HG02623 (cell line): ENCODE data around the gene SYT10.
A peak's percentile ranks its signal among the peaks of the same experiment; 100 is the strongest.
"Not testable (repeated sequence)": the region's sequence is repeated elsewhere in the genome, so short reads cannot be mapped to it uniquely, and the experiment has no call there.

Experiments used
- ATAC-seq: cut with Tn5 transposase; IDR thresholded peaks from one replicate; pipeline ENCODE4 v1.9.1; 2021; ENCODE audit warnings: moderate library complexity; ENCODE audit not compliant: unreplicated experiment

SYT10 gene, protein sequence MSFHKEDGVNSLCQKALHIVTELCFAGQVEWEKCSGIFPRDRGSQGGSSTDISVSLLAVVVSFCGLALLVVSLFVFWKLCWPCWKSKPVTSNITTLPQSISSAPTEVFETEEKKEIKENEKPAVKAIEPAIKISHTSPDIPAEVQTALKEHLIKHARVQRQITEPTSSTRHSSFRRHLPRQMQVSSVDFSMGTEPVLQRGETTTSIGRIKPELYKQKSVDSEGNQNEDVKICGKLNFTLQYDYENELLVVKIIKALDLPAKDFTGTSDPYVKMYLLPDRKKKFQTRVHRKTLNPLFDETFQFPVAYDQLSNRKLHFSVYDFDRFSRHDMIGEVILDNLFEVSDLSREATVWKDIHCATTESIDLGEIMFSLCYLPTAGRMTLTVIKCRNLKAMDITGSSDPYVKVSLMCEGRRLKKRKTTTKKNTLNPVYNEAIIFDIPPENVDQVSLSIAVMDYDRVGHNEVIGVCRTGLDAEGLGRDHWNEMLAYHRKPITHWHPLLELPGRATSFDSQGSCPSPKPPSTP

DNA sequence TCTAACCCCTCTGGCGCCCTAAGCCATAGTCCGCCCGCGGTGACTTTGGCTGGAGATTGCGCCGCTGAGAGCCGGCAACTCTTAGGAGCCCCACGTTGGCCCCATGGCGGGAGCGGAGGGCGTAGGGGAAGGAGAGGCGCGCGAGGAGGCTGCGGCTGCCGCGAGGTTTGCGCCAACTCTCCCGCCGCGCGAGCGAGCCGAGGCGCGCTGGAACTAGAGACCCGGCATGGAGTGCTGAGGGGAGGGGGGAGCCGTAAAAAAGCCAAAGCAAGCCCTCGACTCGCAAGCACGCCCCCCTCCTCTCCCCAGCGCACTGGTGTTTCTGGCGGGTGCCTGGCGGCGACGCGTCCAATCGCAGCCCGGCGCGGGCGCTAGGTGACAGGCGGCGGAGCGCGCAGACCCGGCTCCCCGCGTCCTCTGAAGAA is at the start of gene SYT10:
TSS of gene SYT10 (minus strand) at position 233 of the 425 bp plus-strand sequence. CDS start 297 bp downstream, outside the sequence.
- no peak for ATAC-seq

DNA sequence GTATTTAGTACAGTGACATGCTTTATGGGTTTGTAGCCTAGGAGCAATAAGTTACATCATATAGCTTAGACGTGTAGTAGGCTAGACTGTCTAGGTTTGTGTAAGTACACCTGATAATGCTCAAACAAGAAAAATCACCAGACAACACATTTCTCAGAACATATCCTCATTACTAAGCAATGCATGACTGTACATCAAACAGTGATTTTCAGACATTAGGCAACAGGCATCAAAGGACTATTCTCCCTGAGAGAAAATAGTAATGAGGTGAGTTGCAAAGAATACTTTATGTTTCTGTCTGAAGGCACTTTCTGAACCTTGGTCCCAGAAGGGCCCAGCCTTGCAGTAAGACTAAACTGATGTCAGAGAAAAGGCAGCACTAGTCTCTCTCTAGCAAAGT is 48.4 kb upstream of the SYT10 start:
- ATAC-seq: no peak

DNA sequence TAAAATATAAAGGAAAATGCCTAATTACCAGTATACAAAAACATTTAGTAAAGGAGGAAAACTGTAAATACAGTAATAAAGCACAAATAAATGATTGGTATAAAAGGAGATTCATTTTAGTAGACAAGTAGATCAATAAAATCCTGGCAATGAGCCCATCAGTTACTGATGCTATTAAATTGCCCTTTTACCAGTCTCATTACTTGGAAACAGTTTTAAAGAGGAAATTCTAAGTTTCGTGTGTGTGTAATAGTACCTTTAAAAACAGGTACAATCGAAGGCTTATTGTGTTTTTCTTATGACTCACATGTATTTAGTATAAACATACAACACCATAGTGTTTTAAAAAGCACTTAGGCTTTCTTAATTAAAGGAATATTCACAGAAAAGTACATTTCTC is 46.4 kb upstream of the SYT10 start:
- no peak for ATAC-seq

DNA sequence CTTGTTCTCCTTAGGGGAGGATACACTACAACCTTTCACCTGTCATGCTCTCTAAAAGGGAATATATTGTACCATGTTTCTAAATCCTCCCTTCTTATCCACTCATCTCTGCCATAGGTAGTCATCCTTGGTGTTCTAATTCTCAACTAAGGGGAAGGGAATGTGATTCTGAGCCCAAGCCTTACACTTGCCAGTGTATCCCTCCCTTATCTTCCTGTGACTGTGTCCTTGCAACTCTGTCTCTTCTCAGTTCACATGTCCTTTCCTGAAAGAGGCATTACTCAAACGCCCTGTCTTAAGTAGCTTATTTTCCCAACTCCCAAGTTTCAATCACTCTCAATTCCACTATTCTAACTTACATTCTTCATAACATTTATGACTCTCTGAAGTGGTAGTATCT is 44.5 kb upstream of the SYT10 start:
- no peak for ATAC-seq

DNA sequence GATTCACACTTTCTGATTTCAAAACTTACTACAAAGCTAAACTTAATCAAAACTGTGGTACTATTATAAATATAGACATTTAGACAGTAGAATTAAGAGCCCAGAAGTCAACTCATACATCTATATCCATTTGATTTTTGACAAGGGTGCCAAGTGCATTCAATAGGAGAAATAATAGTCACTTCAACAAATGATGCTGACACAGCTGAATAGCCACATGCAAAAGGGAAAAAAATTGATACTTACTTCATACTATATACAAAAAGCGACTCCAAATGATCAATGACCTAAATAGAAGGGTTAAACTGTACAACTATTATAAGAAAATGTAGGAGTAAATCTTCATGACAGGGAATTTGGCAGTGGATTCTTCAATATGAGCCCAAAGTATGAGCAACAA is 40.7 kb upstream of the SYT10 start:
- no peak for ATAC-seq

DNA sequence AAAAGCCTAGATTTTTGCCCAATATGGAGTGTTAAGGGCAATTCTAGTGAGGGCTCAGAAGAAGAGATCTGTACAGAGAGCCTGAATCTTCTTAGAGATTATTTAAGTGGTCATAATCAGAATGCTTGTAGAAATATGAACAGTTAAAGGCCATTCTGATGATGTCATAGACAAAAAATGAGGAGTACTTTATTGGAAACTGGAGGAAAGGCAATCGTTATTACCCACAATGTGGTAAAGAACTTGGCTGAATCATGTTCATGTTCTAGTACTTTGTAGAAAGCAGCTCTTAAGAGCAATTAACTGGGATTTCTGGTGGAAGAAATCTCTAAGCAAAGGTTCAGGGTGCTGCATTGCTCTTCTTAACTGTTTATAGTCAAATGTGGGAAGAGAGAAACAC is 36.4 kb upstream of the SYT10 start:
- no peak for ATAC-seq

DNA sequence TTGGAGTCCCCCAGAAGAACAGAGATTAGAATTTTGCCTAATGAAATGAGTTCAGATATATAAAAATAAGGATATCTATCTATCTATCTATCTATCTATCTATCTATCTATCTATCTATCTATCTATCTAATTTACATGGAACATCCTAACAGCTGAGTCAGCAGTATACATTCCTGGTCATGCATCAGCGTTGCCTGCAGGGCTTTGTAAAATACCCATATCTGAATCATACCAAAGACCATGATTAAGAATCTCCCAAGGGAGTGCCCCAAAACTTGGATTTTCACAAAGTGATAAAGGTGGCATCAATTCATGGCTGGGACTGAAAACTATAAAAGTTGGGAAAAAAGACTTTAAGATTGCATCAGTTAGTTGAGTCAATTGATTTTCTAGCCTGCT is 32.7 kb upstream of the SYT10 start:
- ATAC-seq: no peak

DNA sequence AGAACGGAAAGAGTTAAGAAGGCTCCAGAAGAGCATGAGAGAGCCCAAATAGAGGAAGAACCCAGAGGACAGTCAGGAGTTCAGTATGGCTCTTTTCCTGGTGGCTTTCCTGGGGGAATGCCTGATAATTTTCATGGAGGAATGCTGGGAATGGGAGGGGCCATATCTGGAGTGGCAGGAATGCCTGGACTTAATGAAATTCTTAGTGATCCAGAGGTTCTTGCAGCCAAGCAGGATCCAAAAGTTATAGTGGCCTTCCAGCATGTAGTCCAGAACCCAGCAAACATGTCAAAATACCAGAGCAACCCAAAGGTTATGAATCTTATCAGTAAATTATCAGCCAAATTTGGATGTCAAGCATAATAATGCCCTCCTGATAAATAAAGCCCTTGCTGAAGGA is 15.5 kb upstream of the SYT10 start:
- ATAC-seq: no peak

DNA sequence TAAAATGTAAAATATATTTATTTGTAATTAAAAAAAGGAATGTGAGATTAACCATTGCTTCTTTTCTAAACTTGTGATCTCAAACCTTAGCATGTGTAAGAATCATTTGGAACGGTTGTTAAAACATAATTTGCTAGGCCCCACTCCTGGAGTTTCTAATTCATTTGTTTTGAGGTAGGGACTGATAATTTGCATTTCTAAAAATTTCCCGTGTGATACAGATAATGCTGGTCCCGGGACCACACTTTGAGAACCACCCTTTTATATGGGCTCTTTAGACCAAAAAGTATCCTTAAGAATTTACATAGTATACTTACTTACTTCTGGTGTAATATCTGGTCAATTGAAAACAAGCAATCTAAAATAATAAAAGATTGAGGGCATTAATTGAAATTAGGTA is 10.9 kb upstream of the SYT10 start:
- ATAC-seq: no peak

DNA sequence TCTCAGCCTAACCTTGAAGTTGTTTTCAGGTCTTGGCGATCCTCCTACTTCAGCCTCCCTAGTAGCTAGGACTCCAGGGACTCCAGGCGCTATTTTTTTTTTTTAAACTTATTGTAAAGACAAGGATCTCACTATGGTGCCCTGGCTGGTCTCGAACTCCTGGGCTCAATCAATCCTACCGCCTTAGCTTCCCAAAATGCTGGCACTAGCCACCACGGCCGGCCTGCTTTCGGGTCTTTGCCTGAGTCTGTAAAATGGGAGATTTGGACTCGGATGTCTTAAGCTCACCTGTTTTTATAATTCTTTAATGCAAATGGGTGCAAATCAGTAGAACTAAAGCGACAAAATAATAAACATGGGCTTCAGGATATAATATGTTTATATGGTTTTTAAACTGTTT is 858 bp upstream of the SYT10 start:
- ATAC-seq: no peak

DNA sequence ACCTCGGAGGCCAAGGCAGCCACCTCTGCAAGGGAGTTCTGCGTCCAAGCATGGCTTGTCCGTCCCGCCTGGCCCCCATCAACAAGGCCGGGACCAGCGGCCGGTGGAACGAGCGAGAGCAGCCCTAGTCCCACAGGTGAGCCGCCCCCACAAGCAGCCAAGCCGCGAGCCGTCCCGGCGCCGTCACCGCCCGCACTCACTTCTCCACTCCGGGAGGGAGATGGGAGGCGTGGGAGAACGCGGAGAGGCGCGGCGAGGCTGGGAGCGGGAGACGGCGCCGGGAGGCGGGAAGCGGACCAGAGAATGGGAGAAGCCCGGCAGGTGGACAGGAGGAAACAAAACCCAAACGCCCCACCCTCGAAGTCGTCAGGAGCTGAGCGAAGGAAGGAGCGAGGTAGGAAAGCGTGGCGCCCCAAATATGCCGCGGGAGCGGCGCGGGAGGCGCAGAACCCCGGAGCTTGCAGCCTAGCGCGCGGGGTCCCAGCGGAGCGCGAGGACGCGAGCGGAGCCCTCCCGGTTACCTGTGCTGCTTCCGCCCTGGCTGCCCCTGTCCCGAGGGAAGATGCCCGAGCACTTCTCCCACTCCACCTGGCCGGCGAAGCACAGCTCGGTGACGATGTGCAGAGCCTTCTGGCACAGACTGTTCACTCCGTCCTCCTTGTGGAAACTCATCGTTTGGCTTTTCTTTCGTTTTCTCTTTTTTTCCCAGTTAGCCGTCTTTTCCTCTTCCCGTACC is 600 bp downstream of the SYT10 start:
- no peak for ATAC-seq

DNA sequence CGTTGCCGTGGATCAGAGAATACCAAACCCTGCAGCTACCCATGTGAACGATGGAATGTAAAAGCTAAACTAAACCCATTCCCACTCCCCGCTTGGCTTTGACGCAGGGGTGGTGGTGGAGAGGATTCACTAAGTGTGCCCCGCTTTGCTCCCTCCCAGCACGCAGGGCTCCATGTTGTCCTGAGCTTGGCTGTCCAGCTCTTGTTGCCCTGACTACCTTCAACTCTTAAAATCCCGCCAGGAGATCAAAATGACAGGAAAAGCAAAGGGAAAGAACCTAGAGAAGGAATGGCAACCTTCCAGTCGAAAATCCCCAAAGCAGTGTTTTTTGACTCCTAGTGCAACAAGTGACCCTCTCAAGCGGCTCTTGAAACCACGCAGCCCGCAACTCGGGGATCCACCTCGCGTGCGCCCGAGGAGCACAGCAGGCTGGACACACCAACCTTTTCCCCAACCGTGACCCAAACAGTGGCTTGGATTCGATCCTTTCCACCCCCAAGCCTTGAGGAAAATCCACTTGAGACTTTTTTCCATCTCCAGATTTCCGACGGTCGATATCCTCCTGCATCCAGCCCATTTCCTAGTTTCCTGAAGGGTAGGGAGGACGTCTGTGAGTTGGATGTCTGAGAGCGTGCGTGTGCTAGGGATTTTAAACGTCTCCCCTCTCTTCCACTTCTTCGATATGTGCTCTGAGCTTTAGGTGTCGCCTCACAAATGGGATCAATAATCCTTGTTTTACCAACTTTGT is 1.4 kb downstream of the SYT10 start:
- no peak for ATAC-seq

DNA sequence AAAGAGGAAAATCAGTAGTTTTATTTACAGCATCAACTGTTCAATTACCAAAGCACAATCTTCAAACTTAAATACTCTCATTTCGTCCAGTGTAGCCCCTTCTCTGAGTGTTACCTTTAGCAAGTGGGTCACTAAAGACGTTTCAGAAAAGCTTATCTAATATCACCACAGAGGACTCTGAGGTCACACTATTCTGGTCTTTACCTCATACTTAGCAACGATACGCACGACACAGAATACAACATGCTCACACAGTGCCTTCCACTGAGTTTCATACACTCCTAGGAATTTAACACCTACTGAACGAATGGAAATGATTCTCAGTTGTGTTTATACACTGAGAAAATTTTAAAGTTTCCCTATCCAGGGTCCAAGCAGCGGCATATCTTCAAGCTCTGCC is 2.0 kb downstream of the SYT10 start:
- no peak for ATAC-seq

DNA sequence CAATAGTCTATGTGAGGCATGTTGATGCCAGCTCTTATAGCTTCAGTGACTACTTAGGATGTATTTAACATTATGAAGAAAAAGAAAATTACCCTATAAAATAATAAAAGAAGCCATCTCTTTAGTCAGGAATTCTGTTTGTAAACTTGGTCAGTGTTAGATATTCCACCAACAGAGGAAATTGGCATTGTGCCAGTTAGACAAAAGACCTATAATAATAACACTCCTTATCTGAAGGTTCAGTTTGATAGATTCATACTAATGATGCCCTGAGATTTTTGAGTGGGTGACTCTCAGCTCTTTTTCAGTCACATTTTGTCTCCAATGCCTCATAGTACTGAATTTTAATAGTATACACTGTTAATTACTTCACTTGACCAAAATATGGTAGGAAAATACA is 6.6 kb downstream of the SYT10 start:
- no peak for ATAC-seq

DNA sequence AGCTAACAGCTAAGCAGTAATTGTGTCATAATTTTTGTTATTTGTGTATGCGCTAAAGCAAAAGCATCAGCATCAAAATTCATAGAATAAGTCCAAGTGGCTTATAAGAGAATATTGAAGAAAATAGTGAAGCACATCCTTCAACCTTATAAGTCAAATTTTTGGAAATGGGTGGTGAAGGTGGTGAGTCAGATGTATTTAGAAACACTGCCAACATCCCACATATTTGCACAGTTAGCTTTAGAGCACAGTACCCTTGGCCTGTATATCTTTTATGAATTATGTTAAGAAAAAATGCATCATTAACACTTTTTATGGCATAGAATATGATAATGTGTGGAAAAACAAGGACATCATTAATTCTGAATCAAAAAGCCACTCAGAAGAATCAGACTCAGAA is 8.0 kb downstream of the SYT10 start:
- ATAC-seq: no peak

DNA sequence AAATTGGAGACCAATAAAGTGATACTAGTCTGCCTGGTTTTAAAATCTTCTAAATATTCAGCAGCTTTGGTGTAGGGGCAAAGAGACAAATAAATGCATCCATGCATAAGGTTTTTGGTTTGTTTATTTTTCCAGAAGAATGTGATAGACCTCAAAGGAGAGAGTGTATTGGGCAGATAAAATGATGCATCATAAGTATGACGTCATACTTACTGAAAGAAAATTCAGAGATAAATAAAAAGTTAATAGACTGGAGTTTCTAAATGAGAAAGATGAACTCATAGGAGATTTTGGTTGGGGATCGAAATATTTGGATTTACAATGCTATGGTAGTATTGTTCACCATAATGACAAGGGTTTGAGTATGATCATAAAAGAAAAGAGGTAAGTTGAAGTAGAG is 10.2 kb downstream of the SYT10 start:
- ATAC-seq: no peak

DNA sequence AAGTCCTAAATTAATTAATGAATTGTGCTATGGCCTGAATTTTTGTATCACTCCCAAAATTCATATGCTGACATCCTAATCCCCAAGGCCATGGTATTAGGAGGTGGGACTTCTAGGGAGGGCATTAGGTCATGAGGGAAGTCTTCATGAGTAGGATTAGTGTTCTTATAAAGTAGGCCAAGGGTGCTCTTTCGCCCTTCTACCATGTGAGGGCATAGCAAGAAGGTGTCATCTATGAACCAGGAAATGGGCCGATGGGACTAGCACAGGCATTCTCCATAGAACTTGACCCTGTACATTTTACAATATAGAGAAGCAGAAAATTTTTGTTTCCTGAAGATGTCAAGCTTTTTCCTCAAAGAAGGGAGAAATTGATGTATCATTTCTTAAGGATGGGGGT is 12.5 kb downstream of the SYT10 start:
- peak; percentile 85 for ATAC-seq

DNA sequence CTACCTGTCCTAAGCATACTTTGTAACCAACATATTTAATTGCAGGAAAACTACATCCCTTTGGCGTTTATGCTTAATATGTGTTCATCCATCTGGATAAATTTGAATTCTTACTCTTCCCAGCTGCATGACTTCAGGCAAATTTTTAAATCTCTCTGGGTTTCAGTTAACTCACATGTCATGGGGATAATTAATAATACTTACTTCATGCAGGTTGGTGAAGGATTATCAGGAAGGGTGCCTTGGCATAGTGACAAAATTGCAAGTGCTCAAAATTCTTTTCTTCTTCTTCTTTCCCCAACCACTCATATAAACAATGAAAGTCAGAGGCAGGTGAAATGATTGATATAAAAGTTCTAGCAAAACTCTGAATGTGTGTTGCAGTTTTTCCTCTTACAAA is 15.9 kb downstream of the SYT10 start:
- ATAC-seq: no peak

DNA sequence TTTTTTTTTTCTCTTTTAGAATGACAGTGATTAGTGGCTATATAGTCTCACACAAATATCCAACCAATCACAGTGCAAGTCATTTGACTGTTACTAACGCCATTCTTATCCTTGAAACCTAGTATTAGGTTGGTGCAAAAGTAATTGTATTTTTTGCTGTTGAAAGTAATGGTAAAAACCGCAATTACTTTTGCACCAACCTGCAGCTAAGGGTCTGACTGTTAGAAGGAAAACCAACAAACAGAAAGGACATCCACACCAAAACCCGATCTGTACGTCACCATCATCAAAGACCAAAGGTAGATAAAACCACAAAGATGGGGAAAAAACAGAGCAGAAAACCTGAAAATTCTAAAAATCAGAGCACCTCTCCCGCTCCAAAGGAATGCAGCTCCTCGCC is 27.2 kb downstream of the SYT10 start:
- not testable (repeated sequence) for ATAC-seq

DNA sequence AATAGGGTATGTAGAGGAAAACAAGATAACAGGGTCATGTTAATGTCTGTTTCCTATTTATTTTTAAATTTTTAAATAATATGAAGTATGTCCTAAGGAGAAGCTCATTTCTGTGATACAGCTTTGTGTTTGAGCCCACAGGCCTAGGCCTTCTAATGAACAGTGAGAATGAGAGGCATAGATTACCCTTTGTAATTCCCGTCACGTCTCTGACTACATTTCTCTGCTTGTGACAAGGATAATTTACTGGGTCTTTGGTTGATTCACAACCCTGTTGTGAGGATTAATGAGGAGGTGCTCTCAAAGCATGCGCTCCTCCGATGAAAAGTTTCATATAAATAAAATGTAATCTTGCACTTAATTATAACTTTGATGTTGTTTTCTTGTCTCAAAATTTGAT is 56.1 kb downstream of the SYT10 start:
- no peak for ATAC-seq

DNA sequence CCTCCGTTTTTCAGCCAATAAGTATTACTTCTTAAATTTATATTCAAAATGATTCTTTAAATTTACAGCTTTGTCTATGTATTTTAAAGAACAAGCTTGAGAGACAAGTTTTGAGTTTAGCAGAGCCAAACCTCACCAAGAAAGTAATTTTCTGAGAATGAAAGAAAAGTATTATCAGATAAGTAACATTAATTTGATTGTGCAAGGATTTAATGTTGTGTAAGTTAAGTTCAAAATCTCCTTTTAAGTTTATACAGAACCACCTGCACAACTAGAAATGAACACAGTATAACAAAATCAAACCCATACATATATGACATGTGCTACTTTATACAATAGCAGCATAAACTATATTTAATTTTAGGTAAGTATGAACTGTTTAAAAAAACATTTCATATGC is 63.5 kb downstream of the SYT10 start:
- ATAC-seq: no peak

DNA sequence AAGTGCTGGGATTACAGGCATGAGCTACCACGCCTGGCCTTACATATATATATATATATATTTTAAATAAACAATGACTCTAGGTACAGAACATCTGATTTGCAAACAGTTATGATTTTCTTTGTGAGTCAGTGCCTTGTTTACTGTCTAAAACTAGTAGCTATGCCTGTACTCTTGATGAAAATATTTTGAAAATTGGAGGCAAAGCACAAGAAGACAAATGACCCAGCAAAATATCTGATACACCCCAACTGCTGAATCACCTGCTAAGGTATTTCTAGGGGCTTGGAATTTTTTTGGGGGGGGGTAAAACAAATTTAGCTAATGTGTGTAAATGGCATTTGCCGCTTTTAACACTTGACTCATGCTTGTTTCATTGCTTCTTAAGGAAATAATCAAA is 69.3 kb downstream of the SYT10 start:
- ATAC-seq: no peak
